GM12801 (cell line): ENCODE data around the gene SMIM21.

Source experiments
- CTCF ChIP-seq: IDR thresholded peaks from one replicate; pipeline ENCODE4 v1.5.1; 2011; ENCODE audit warnings: control low read depth; ENCODE audit not compliant: insufficient read length; ENCODE audit errors: extremely low read depth

SMIM21 gene

GRCh38 chr18:75422341-75422910 is 5.1 kb downstream of the SMIM21 start:
- no peak for TF ChIP-seq CTCF

GRCh38 chr18:75421656-75422055 is 5.8 kb downstream of the SMIM21 start:
- no peak for TF ChIP-seq CTCF

GRCh38 chr18:75418293-75419005 is 9.1 kb downstream of the SMIM21 start:
- no peak for TF ChIP-seq CTCF

GRCh38 chr18:75410611-75411010 is 16.9 kb downstream of the SMIM21 start:
- TF ChIP-seq CTCF: no peak

- TF ChIP-seq CTCF: no peak
Measured at GRCh38 chr18:75409806-75410205, 17.7 kb downstream of the SMIM21 start.

- TF ChIP-seq CTCF: no peak
Measured at GRCh38 chr18:75408554-75409506, 18.7 kb downstream of the SMIM21 start.

GRCh38 chr18:75407468-75408437 is 19.8 kb downstream of the SMIM21 start:
- no peak for TF ChIP-seq CTCF
